GM19193 (cell line): ENCODE measurements around the gene GSTM5.

Experiments
- POLR2A ChIP-seq: IDR thresholded peaks from 4 replicates; pipeline ENCODE4 v1.6.1; 2011; ENCODE audit not compliant: insufficient read depth, insufficient read length; ENCODE audit errors: extremely low read depth

GSTM5 gene

DNA sequence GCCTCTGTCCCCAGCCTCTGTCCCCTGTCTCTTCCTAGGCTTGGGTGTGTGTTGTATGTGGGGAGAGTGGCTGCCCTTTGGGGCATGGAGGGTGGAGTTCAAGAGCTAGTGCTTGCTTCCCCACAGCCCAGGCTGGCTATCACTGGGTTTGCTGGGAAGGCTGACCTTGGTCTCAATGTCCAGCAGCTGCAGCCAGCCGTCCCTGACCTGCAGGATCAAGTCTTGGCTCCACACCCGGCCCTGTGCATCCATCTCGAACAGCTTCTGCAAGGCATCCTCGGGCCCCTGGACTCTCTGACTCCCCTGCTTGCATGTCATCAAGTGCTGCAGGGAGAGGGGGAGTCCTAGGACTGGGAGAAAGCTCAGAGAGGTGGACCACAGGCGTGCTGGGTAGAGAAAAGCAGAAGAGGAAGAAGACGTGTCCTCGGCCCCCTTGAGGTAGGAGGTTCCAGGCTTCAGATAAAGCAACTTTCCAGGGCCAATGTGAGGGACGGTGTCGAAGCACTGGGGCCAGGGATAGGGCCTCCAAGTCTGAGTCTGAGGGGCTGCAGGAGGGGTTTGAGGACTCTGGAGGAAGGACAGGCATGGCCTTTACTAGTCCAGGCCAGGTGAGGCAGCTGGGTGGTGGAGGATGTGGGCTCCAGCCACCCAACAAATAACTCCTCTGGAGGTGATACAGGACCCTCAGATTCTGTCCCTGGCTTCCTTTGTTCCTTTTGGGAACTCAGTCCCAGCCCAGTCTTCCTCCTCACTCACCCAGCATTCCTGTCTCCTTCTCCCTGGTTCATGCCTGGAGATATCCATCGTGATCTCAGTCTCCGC lies 47.7 kb downstream of the GSTM5 start:
- TF ChIP-seq POLR2A = no peak

DNA sequence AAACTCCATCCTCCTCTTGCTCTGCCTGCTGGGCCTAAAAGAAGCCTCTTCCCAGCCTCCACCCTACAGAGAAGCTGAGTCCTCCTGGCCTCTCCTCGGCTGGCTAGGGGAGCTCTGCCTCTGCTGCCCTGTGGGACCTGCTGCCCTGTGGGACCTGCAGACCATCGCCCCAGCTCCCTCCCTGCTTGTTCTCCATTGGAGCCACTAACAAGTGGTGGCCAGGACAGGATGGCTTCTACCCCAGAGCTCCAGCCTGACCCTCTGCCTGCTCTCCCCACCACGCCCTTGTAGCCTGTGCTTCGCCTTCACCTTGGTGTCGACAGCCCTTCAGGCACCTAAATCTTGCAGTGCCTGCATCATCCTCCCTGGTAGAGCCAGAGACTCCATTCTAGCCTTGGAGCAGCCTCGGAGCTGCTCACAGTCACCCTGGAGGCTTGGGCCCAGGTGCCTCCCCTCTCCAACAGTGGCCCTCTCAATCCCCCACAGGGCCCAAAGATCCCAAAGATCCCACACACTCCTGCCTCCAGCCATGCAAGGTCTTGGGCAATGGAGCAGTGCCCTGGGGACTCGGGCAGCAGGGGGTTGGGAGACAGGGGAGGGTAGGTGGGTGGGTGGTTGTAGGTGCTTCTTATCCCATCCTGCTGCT lies 48.7 kb downstream of the GSTM5 start:
- TF ChIP-seq POLR2A = no peak

- TF ChIP-seq POLR2A = no peak
Observed at GRCh38 chr1:109761227-109762038, 49.4 kb downstream of the GSTM5 start.

DNA sequence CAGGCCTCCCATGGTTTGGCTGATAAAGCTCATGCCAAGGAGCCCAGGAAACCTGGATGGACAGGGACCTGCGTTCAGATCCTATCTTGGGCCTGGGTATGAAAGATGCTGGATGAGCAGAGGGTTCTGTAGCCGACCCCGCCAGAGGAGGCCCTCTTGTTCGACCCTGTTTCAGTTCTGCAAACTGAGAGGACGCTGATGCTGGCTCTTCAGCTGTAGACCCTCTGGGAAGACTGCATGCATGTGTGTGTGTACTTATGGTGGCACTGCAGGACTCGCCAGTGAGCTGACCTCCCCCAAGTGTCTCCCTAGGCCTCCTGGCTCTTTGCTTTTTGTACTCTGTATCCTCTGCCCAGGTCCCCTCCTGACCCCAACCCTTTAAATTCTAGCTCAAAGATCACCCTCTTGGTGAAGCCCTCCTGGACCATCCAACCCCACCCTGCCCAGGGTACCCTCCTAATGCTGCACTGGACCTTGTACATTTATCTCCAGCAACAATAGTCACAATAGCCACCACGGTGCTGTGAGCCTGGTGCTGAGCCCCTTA lies 50.1 kb downstream of the GSTM5 start:
- TF ChIP-seq POLR2A = no peak

- no peak for TF ChIP-seq POLR2A
Observed at GRCh38 chr1:109762821-109763645, 51.0 kb downstream of the GSTM5 start.

GRCh38 chr1:109763646-109764415 lies 51.8 kb downstream of the GSTM5 start, which contains the start of gene EPS8L3:
TSS of gene EPS8L3 (minus strand) at chr1:109763923. CDS start at chr1:109761749, 2,174 bp downstream.
- TF ChIP-seq POLR2A = no peak

GRCh38 chr1:109764561-109765482 lies 52.8 kb downstream of the GSTM5 start:
- no peak for TF ChIP-seq POLR2A

- no peak for TF ChIP-seq POLR2A
Observed at GRCh38 chr1:109765483-109765815, 53.4 kb downstream of the GSTM5 start.

GRCh38 chr1:109765896-109766615 lies 54.0 kb downstream of the GSTM5 start:
- TF ChIP-seq POLR2A = no peak
